ENCODE measurements around the gene COMMD1. TPM values are rescaled to one million over a fixed set of nuclear protein-coding genes. Genes with fewer than 3 reads are reported as not detected.

Gene COMMD1
- total RNA-seq, 1 experiment from 2014 or later: 31.7 TPM

GRCh38 chr2:62141142-62141740, 235.8 kb downstream of the COMMD1 start:
- Histone ChIP-seq H3K27me3 (ENCODE audit: low read length) (no peaks in the 10 kb centered on the region), H2AFZ (ENCODE audit: low read length) (no peak overlapping the region), H3K4me1 (ENCODE audit: insufficient read depth, low read length) (no peaks in the 10 kb centered on the region), H3K4me2 (ENCODE audit: low read length) (no peak overlapping the region), H3F3A (ENCODE audit: low read length, unreplicated experiment) (no peaks in the 10 kb centered on the region), H3K36me3 (ENCODE audit: low read depth, low read length) (no peaks in the 10 kb centered on the region), H3K79me2 (ENCODE audit: low read length) (no peaks in the 10 kb centered on the region), H3K9ac (ENCODE audit: low read length) (no peak overlapping the region), H3K27ac (ENCODE audit: low read length) (no peak overlapping the region), H4K20me1 (ENCODE audit: low read length) (no peaks in the 10 kb centered on the region), H3K9me2 (replicated peaks; ENCODE audit: low read length) (no peaks in the 10 kb centered on the region), H3K9me3 (ENCODE audit: low read length) (no peaks in the 10 kb centered on the region), H3K4me3 (ENCODE audit: low read length) (no peak overlapping the region)
- intact Hi-C loops (cut with micrococcal nuclease): no loop called here
- no TSS peak for BruUV-seq (replicated peaks)
- ChIA-PET POLR2A (ENCODE audit: unreplicated experiment) (no interaction called here), CTCF (no interaction called here)
- no peak for DNase-seq
- no peak for TF ChIP-seq EZH2 (IDR thresholded peaks at IDR 0.05; ENCODE audit: low read length, unreplicated experiment)
- TF ChIP-seq, protein P1, sequence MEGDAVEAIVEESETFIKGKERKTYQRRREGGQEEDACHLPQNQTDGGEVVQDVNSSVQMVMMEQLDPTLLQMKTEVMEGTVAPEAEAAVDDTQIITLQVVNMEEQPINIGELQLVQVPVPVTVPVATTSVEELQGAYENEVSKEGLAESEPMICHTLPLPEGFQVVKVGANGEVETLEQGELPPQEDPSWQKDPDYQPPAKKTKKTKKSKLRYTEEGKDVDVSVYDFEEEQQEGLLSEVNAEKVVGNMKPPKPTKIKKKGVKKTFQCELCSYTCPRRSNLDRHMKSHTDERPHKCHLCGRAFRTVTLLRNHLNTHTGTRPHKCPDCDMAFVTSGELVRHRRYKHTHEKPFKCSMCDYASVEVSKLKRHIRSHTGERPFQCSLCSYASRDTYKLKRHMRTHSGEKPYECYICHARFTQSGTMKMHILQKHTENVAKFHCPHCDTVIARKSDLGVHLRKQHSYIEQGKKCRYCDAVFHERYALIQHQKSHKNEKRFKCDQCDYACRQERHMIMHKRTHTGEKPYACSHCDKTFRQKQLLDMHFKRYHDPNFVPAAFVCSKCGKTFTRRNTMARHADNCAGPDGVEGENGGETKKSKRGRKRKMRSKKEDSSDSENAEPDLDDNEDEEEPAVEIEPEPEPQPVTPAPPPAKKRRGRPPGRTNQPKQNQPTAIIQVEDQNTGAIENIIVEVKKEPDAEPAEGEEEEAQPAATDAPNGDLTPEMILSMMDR (conservative IDR thresholded peaks at IDR 0.05; ENCODE audit: low read depth, low read length): no peak
- TF ChIP-seq EZH2phosphoT487 (IDR thresholded peaks at IDR 0.05; ENCODE audit: borderline replicate concordance, low read length): no peak
- ATAC-seq: no peak

- Histone ChIP-seq H3K4me3 (ENCODE audit: low read length) (no peak overlapping the region), H3K9ac (ENCODE audit: low read length) (no peak overlapping the region), H3K36me3 (ENCODE audit: low read depth, low read length) (no peaks in the 10 kb centered on the region), H3F3A (ENCODE audit: low read length, unreplicated experiment) (no peaks in the 10 kb centered on the region), H3K79me2 (ENCODE audit: low read length) (no peaks in the 10 kb centered on the region), H3K4me2 (ENCODE audit: low read length) (no peak overlapping the region), H3K9me3 (ENCODE audit: low read length) (no peaks in the 10 kb centered on the region), H4K20me1 (ENCODE audit: low read length) (no peaks in the 10 kb centered on the region), H2AFZ (ENCODE audit: low read length) (no peak overlapping the region), H3K9me2 (replicated peaks; ENCODE audit: low read length) (no peaks in the 10 kb centered on the region), H3K27me3 (ENCODE audit: low read length) (no peaks in the 10 kb centered on the region), H3K4me1 (ENCODE audit: insufficient read depth, low read length) (no peaks in the 10 kb centered on the region), H3K27ac (ENCODE audit: low read length) (no peak overlapping the region)
- TF ChIP-seq, protein P1 (conservative IDR thresholded peaks at IDR 0.05; ENCODE audit: low read depth, low read length): no peak
- TF ChIP-seq EZH2phosphoT487 (IDR thresholded peaks at IDR 0.05; ENCODE audit: borderline replicate concordance, low read length): no peak
- TF ChIP-seq EZH2 (IDR thresholded peaks at IDR 0.05; ENCODE audit: low read length, unreplicated experiment): no peak
- ATAC-seq (no peak), DNase-seq (no peak)
- ChIA-PET POLR2A (ENCODE audit: unreplicated experiment) (no interaction called here), CTCF (no interaction called here)
- BruUV-seq (replicated peaks): no TSS peak
- intact Hi-C loops (cut with micrococcal nuclease): no loop called here
These were observed 236.6 kb downstream of the COMMD1 start for GRCh38 chr2:62142054-62142453.

DNA sequence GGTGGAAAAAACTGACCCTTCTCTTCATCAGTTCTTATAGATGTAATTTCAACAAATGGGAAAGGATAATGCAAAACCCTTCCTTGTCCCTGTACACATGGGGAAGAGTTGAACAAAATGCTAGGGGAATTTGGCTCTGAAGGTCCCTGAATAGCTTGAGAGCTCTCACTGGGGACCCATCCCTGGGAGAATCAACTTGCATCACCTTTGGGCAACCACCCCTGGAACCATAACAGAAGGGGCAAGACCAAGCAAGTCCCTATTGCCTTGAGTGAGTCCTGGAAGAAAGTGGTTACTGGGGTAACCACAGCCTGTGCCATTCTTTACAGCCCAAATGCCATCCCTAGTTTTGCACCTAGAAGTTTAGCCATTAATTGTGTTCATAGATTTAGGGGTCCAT, 238.2 kb downstream of the COMMD1 start:
- Histone ChIP-seq H3K79me2 (ENCODE audit: low read length) (no peaks in the 10 kb centered on the region), H3K36me3 (ENCODE audit: low read depth, low read length) (no peaks in the 10 kb centered on the region), H3K9me2 (replicated peaks; ENCODE audit: low read length) (no peaks in the 10 kb centered on the region), H3K9ac (ENCODE audit: low read length) (no peak overlapping the region), H3K27ac (ENCODE audit: low read length) (no peak overlapping the region), H3F3A (ENCODE audit: low read length, unreplicated experiment) (no peaks in the 10 kb centered on the region), H3K4me3 (ENCODE audit: low read length) (no peak overlapping the region), H3K4me2 (ENCODE audit: low read length) (no peak overlapping the region), H3K9me3 (ENCODE audit: low read length) (no peaks in the 10 kb centered on the region), H4K20me1 (ENCODE audit: low read length) (no peaks in the 10 kb centered on the region), H2AFZ (ENCODE audit: low read length) (no peak overlapping the region), H3K4me1 (ENCODE audit: insufficient read depth, low read length) (peaks cover 11% of the 10 kb centered on the region), H3K27me3 (ENCODE audit: low read length) (no peaks in the 10 kb centered on the region)
- ATAC-seq: no peak
- BruUV-seq (replicated peaks): no TSS peak
- no peak for DNase-seq
- ChIA-PET CTCF (interaction anchor here (0.8 kb wide), 1 partner anchor 22 kb away, joined by 7 read pairs; no protein-coding TSS in a partner anchor), POLR2A (ENCODE audit: unreplicated experiment) (no interaction called here)
- intact Hi-C loops (cut with micrococcal nuclease): no loop called here
- TF ChIP-seq, protein P1 (conservative IDR thresholded peaks at IDR 0.05; ENCODE audit: low read depth, low read length): no peak
- TF ChIP-seq EZH2phosphoT487 (IDR thresholded peaks at IDR 0.05; ENCODE audit: borderline replicate concordance, low read length) (no peak), EZH2 (IDR thresholded peaks at IDR 0.05; ENCODE audit: low read length, unreplicated experiment) (no peak)

Data from PC-3 (cell line).